K562 (cell line): ENCODE results near the gene VPS11. TPM values are rescaled to one million over a fixed set of nuclear protein-coding genes. Genes with fewer than 3 reads are reported as not detected.

ENCODE experiments used
- ATAC-seq: fragments of 200-7000 bp; cut with Tn5 transposase; 3 replicates; pipeline ENCODE4 v1.9.1; 2020; ENCODE audit warnings: moderate library complexity
- BruUV-seq: library from RNA; stranded (reverse); fragments of 400-500 nt; replicated peaks from 2 replicates; lab custom pipeline; 2021; lab: Mats Ljungman, UMichigan
- CTCF ChIA-PET: fragments of 300-600 bp; formaldehyde crosslinking; extraction: SDS; loops from one replicate; lab custom pipeline; 2021; ENCODE audit warnings: low intra/inter-chr PET ratio; lab: Yijun Ruan, JAX
- POLR2A ChIA-PET: fragments of 300-600, 350-650 bp; sonication (Branson Sonifier 250); formaldehyde crosslinking; extraction: SDS; loops from one replicate; lab custom pipeline; 2021; ENCODE audit warnings: antibody characterized with exemption, inconsistent platforms; lab: Yijun Ruan, JAX
- DNase-seq, 4 experiments: peaks; one replicate each; pipeline versions ENCODE4 v3.0.0 to v3.0.0-alpha.2; 2011 to 2018; ENCODE audit warnings: low spot score in 3 of 4, mixed read lengths in 3 of 4; ENCODE audit errors: extremely low read depth in 1 of 4
- FAIRE-seq: peaks from 2 replicates; lab custom pipeline; 2011; peaks lifted over from hg19 to GRCh38; lab: Jason Lieb, UNC
- H2AFZ ChIP-seq: 2 replicates; pipeline ENCODE4 v1.6.0; 2011; ENCODE audit warnings: low read depth, low read length, control low read depth, inconsistent platforms
- H3K27ac ChIP-seq: fragments of 200-600 bp; 3 replicates; pipeline ENCODE4 v1.8.0; 2011; ENCODE audit warnings: low read depth, mild to moderate bottlenecking, control low read depth, inconsistent platforms, low read length, moderate library complexity, mixed read lengths; ENCODE audit errors: extremely low read depth
- H3K27me3 ChIP-seq, 2 experiments: fragments of 300-600 bp in 1 of 2; 2 replicates in 1 of 2; 3 replicates in 1 of 2; pipeline versions ENCODE4 v1.6.0 to v1.8.0; 2011; ENCODE audit warnings: inconsistent platforms in 2 of 2, low read length in 2 of 2, mild to moderate bottlenecking in 1 of 2, mixed read lengths in 1 of 2, moderate library complexity in 1 of 2; ENCODE audit not compliant: control insufficient read depth in 2 of 2, insufficient read depth in 2 of 2
- H3K36me3 ChIP-seq: fragments of 300-600 bp; 3 replicates; pipeline ENCODE4 v1.8.0; 2011; ENCODE audit warnings: mild to moderate bottlenecking, low read length, inconsistent platforms; ENCODE audit not compliant: control insufficient read depth, insufficient read depth
- H3K4me1 ChIP-seq, 2 experiments: fragments of 200-600 bp in 1 of 2; replicated peaks in 1 of 2; 2 replicates in 1 of 2; 3 replicates in 1 of 2; pipeline versions ENCODE4 v1.5.1 to v1.8.0; 2011; ENCODE audit warnings: inconsistent platforms in 2 of 2, low read length in 2 of 2, mild to moderate bottlenecking in 1 of 2, mixed read lengths in 1 of 2, moderate library complexity in 1 of 2; ENCODE audit not compliant: control insufficient read depth in 2 of 2, insufficient read depth in 2 of 2
- H3K4me2 ChIP-seq: 2 replicates; pipeline ENCODE4 v1.6.1; 2011; ENCODE audit warnings: low read length, control low read depth, inconsistent platforms, mixed read lengths; ENCODE audit not compliant: insufficient read depth
- H3K4me3 ChIP-seq: fragments of 200-600 bp; sonication (generic), shearing (Covaris generic); 2 replicates; pipeline ENCODE4 v1.5.1; 2016; ENCODE audit warnings: control low read depth, inconsistent platforms
- H3K79me2 ChIP-seq: fragments of 200-600 bp; 3 replicates; pipeline ENCODE4 v1.8.0; 2011; ENCODE audit warnings: low read length, inconsistent platforms; ENCODE audit not compliant: control insufficient read depth, insufficient read depth
- H3K9ac ChIP-seq, 2 experiments: 2 replicates each; pipeline versions ENCODE4 v1.6.0 to v1.6.1; 2011; ENCODE audit warnings: low read depth in 2 of 2, low read length in 2 of 2, control low read depth in 1 of 2, inconsistent platforms in 1 of 2, mild to moderate bottlenecking in 1 of 2, mixed read lengths in 1 of 2; ENCODE audit not compliant: insufficient read depth in 1 of 2
- H3K9me1 ChIP-seq: one replicate; pipeline ENCODE4 v1.6.0; 2011; ENCODE audit warnings: inconsistent platforms, mild to moderate bottlenecking, low read length, moderate library complexity; ENCODE audit not compliant: control insufficient read depth, insufficient read depth
- H3K9me3 ChIP-seq: replicated peaks from 2 replicates; pipeline ENCODE4 v1.5.1; 2011; ENCODE audit warnings: low read depth, low read length, inconsistent platforms; ENCODE audit not compliant: control insufficient read depth, insufficient read depth
- H4K20me1 ChIP-seq: replicated peaks from 2 replicates; pipeline ENCODE4 v1.6.1; 2011; ENCODE audit warnings: low read length, inconsistent platforms, mixed read lengths; ENCODE audit not compliant: control insufficient read depth, insufficient read depth
- FOXA3 ChIP-seq, 2 experiments: fragments of 450-650 bp in 1 of 2; sonication (generic) in 1 of 2; formaldehyde crosslinking; IDR thresholded peaks in 1 of 2; conservative IDR thresholded peaks in 1 of 2; 2 replicates each; pipeline versions ENCODE4 v1.4.0 to v1.8.0; 2020 to 2022; ENCODE audit warnings: mild to moderate bottlenecking in 2 of 2, missing genetic modification reagents in 1 of 2
- GABPA ChIP-seq: fragments of 200-800 bp; sonication (Bioruptor generic); conservative IDR thresholded peaks from 2 replicates; pipeline ENCODE4 v1.6.1; 2016; ENCODE audit warnings: low read depth, missing genetic modification characterization, missing compliant biosample characterization
- MCM7 ChIP-seq, 2 experiments: fragments of 450-650 bp; IDR thresholded peaks; 2 replicates each; pipeline ENCODE4 v1.6.1; 2016 to 2018
- MNT ChIP-seq, 2 experiments: fragments of 450-650 bp; conservative IDR thresholded peaks; 2 replicates each; pipeline ENCODE4 v1.6.1; 2017; ENCODE audit warnings: mild to moderate bottlenecking in 2 of 2, moderate library complexity in 2 of 2
- NFIC ChIP-seq: fragments of 450-650 bp; IDR thresholded peaks from 2 replicates; pipeline ENCODE4 v1.6.1; 2017; ENCODE audit warnings: mild to moderate bottlenecking, inconsistent platforms
- POLR2H ChIP-seq: IDR thresholded peaks from 2 replicates; pipeline ENCODE4 v1.6.1; 2016; ENCODE audit warnings: missing genetic modification characterization, low read depth, mild to moderate bottlenecking, control low read depth, missing compliant biosample characterization, moderate library complexity
- POLR3A ChIP-seq: IDR thresholded peaks from 2 replicates; pipeline ENCODE4 v1.6.1; 2011; ENCODE audit warnings: borderline replicate concordance, mild to moderate bottlenecking, moderate library complexity; ENCODE audit not compliant: insufficient read length, insufficient read depth; ENCODE audit errors: extremely low read depth
- PRPF4 ChIP-seq: fragments of 200-400 bp; formaldehyde crosslinking; IDR thresholded peaks from one replicate; pipeline ENCODE4 v1.6.1; 2017; ENCODE audit warnings: low read length, low read depth, mild to moderate bottlenecking; ENCODE audit not compliant: insufficient read depth, poor library complexity, severe bottlenecking
- RAD21 ChIP-seq, 2 experiments: fragments of 250-450 bp in 1 of 2; fragments of 450-650 bp in 1 of 2; sonication (Bioruptor Pico) in 1 of 2; formaldehyde crosslinking in 1 of 2; IDR thresholded peaks in 1 of 2; conservative IDR thresholded peaks in 1 of 2; 2 replicates each; pipeline versions ENCODE4 v1.4.0 to v1.8.0; 2020 to 2022; ENCODE audit warnings: mild to moderate bottlenecking in 2 of 2, moderate library complexity in 1 of 2
- RBM25 ChIP-seq: fragments of 200-400 bp; formaldehyde crosslinking; IDR thresholded peaks from 2 replicates; pipeline ENCODE4 v1.6.1; 2018; ENCODE audit warnings: low read length, low read depth, moderate library complexity; ENCODE audit not compliant: severe bottlenecking
- SIN3B ChIP-seq: fragments of 450-650 bp; IDR thresholded peaks from 2 replicates; pipeline ENCODE4 v1.6.1; 2017; ENCODE audit warnings: low read depth, mild to moderate bottlenecking, moderate library complexity
- SMAD1 ChIP-seq: fragments of 150-350 bp; IDR thresholded peaks from 2 replicates; pipeline ENCODE4 v1.6.1; 2014; ENCODE audit warnings: low read length, low read depth; ENCODE audit not compliant: partially characterized antibody
- TARDBP ChIP-seq: fragments of 450-650 bp; IDR thresholded peaks from 2 replicates; pipeline ENCODE4 v1.6.1; 2016
- TFAP4 ChIP-seq: sonication (generic); formaldehyde crosslinking; IDR thresholded peaks from 2 replicates; pipeline ENCODE4 v1.8.0; 2022; ENCODE audit warnings: missing genetic modification reagents, mild to moderate bottlenecking, moderate library complexity, borderline replicate concordance
- TRIM24 ChIP-seq, 2 experiments: fragments of 450-650 bp; IDR thresholded peaks; 2 replicates each; pipeline ENCODE4 v1.6.1; 2016
- VEZF1 ChIP-seq: fragments of 200-800 bp; sonication (Bioruptor generic); IDR thresholded peaks from 2 replicates; pipeline ENCODE4 v1.6.1; 2017; ENCODE audit warnings: missing genetic modification characterization, missing compliant biosample characterization
- ZNF354B ChIP-seq: fragments of 250-450 bp; sonication (Bioruptor Pico); IDR thresholded peaks from 2 replicates; pipeline ENCODE4 v1.4.0; 2020
- ZNF778 ChIP-seq: fragments of 450-650 bp; formaldehyde crosslinking; IDR thresholded peaks from 2 replicates; pipeline ENCODE4 v1.4.0; 2020; ENCODE audit warnings: mild to moderate bottlenecking, moderate library complexity
- WGBS: fragments of 100-300 bp; shearing (Covaris generic); methylation state at CpG from one replicate; pipeline ENCODE4 v1.1.6; 2016; ENCODE audit warnings: low coverage, mixed read lengths; ENCODE audit not compliant: insufficient coverage; ENCODE audit errors: missing lambda C conversion rate; 5-methylcytosine and 5-hydroxymethylcytosine counted together
- in situ Hi-C: fragments of 300-500 bp; cut with MboI; formaldehyde crosslinking; loops from 4 replicates; pipeline ENCODE4 v1.15.0; 2018; ENCODE audit warnings: inconsistent platforms, mixed read lengths
- intact Hi-C: fragments of 100-400 bp; cut with micrococcal nuclease; formaldehyde crosslinking; loops from 2 replicates; pipeline ENCODE4 v1.14.2; 2022
- polyA plus RNA-seq, 8 experiments: library from polyadenylated mRNA; depleted of rRNA in 4 of 8; stranded (reverse) in 5 of 8; unstranded in 3 of 8; fragments of >200 nt; fragmentation: Nextera tagmentation in 2 of 8; fragmentation: Illumina TruSeq in 1 of 8; extraction: Ambion mirVana in 2 of 8; extraction: Trizol in 1 of 8; gene quantifications; 2 replicates each; pipeline versions ENCODE4 v1.2.1 to v1.2.3, GENCODE V29; 2011 to 2014; ENCODE audit warnings: inconsistent platforms in 1 of 8, missing spikeins in 1 of 8
- total RNA-seq, 7 experiments: library from RNA; depleted of rRNA in 6 of 7; stranded (reverse); fragments of >200 nt in 6 of 7; fragmentation: Illumina TruSeq in 2 of 7; extraction: Trizol in 2 of 7; gene quantifications; 2 replicates each; pipeline versions ENCODE4 v1.2.1 to v1.2.3, GENCODE V29; 2011 to 2021; ENCODE audit warnings: low replicate concordance in 1 of 7

Gene VPS11
- total and polyA plus RNA-seq, 9 of the 15 experiments (the other 6 are each of a cell fraction or from before 2014, with no cell fraction given) = 14.1 to 35.5 (median 27.5) TPM

GRCh38 chr11:119108857-119109221 lies 41.2 kb downstream of the VPS11 start:
- WGBS = 18% methylated on average over 2 of the region's 2 CpGs
- Histone ChIP-seq H3K79me2 (peaks cover 41% of the 10 kb centered on the region), H3K27ac (peak overlapping the region; percentile 83; the same call in 2 of the 3 replicates), H3K9me1 (no peaks in the 10 kb centered on the region)
- CTCF ChIA-PET = no interaction called here
- TF ChIP-seq VEZF1 (CRISPR knock-in tag) = peak; percentile 4; the same call in 1 of the 2 replicates
- TF ChIP-seq RBM25 = no peak
- TF ChIP-seq ZNF354B (CRISPR knock-in tag) = no peak
- TF ChIP-seq NFIC = peak; percentile 88
- no peak for TF ChIP-seq PRPF4
- no peak for TF ChIP-seq SIN3B
- no peak for TF ChIP-seq POLR3A
- TF ChIP-seq RAD21 (CRISPR knock-in tag; conservative IDR thresholded peaks at IDR 0.05 in 1 of 2, IDR thresholded peaks at IDR 0.05 in 1 of 2) = 0 out of 4 replicates have a peak, but pooled peaks of 1 of the 2 experiments have one; percentile 11
- TF ChIP-seq MNT (conservative IDR thresholded peaks at IDR 0.05) = peak in 1 of 2 experiments; percentile 3; a peak in 1 of 4 replicates
- peak; percentile 7; the same call in 1 of the 2 replicates for TF ChIP-seq POLR2H (tag)
- no peak for TF ChIP-seq SMAD1
- TF ChIP-seq GABPA (tag) = peak; percentile 11; the same call in 1 of the 2 replicates
- 0 out of 2 replicates have a peak, but pooled peaks have one; percentile 19 for TF ChIP-seq TFAP4 (CRISPR knock-in tag)
- 0 out of 4 replicates have a peak, but pooled peaks of 1 of the 2 experiments have one; percentile 4 for TF ChIP-seq TRIM24 (IDR thresholded peaks at IDR 0.05)
- no peak for TF ChIP-seq TARDBP
- no peak for TF ChIP-seq MCM7 (IDR thresholded peaks at IDR 0.05)
- peak in 1 of 2 experiments; percentile 70; a peak in 2 of 4 replicates for TF ChIP-seq FOXA3 (CRISPR knock-in tag; conservative IDR thresholded peaks at IDR 0.05 in 1 of 2, IDR thresholded peaks at IDR 0.05 in 1 of 2)
- no peak for TF ChIP-seq ZNF778 (CRISPR knock-in tag)
- TF ChIP-seq, all 486 proteins: peak for 9
- FAIRE-seq = no peak
- Histone ChIP-seq H3K27me3 (no peaks in the 10 kb centered on the region), H4K20me1 (peaks cover 18% of the 10 kb centered on the region), H3K4me2 (peak overlapping the region; percentile 99), H2AFZ (peak overlapping the region; percentile 64; the same call in 1 of the 2 replicates), H3K36me3 (peaks cover 51% of the 10 kb centered on the region), H3K9ac (peak overlapping the region; percentile 71 to 94; a peak in 3 of 4 replicates), H3K4me3 (peak overlapping the region; percentile 94), H3K9me3 (no peaks in the 10 kb centered on the region), H3K4me1 (peaks cover 32 to 34% of the 10 kb centered on the region in 2 experiments)
- intact Hi-C loops = loop anchor here (5.0 kb wide), 1 partner anchor 268 kb away; no protein-coding TSS in a partner anchor
- in situ Hi-C loops = no loop called here
- no peak for DNase-seq
- POLR2A ChIA-PET = interaction anchor here (0.7 to 5.8 kb wide), 12 partner anchors 10 to 208 kb away, joined by 3 to 75 read pairs (median 4); partner anchors contain the start of genes HINFP, MCAM and NLRX1
- BruUV-seq = no TSS peak
- ATAC-seq = no peak
